ENCODE data around the gene THYN1.

The THYN1 gene

GRCh38 chr11:134253188-134253993, at the start of gene THYN1, which contains the start of gene ACAD8:
THYN1 (minus strand) TSS chr11:134253352; CDS start chr11:134252882, 470 bp downstream.
ACAD8 (plus strand) TSS chr11:134253568; CDS start chr11:134253601, 33 bp downstream.
- peak; percentile 2; the same call in 1 of the 2 replicates for TF ChIP-seq CTCF (IDR thresholded peaks at IDR 0.05; ENCODE audit: low read depth, low read length)
- peak; percentile 87 for DNase-seq (ENCODE audit: extremely low read depth, low read depth)

GRCh38 chr11:134294664-134295063, 41.5 kb upstream of the THYN1 start:
- no peak for DNase-seq (ENCODE audit: extremely low read depth, low read depth)
- TF ChIP-seq CTCF (IDR thresholded peaks at IDR 0.05; ENCODE audit: low read depth, low read length): no peak

GRCh38 chr11:134293119-134294113, 40.3 kb upstream of the THYN1 start:
- no peak for TF ChIP-seq CTCF (IDR thresholded peaks at IDR 0.05; ENCODE audit: low read depth, low read length)
- no peak for DNase-seq (ENCODE audit: extremely low read depth, low read depth)

GRCh38 chr11:134292661-134293060, 39.5 kb upstream of the THYN1 start:
- TF ChIP-seq CTCF (IDR thresholded peaks at IDR 0.05; ENCODE audit: low read depth, low read length): no peak
- no peak for DNase-seq (ENCODE audit: extremely low read depth, low read depth)

- TF ChIP-seq CTCF (IDR thresholded peaks at IDR 0.05; ENCODE audit: low read depth, low read length): no peak
- DNase-seq (ENCODE audit: extremely low read depth, low read depth): no peak
Measured at GRCh38 chr11:134291196-134291595, 38.0 kb upstream of the THYN1 start.

GRCh38 chr11:134290646-134291045, 37.5 kb upstream of the THYN1 start:
- TF ChIP-seq CTCF (IDR thresholded peaks at IDR 0.05; ENCODE audit: low read depth, low read length): no peak
- no peak for DNase-seq (ENCODE audit: extremely low read depth, low read depth)
